Activated T-helper 2 cell treated with anti-CD3 and anti-CD28 coated beads, Interferon-gamma antibody, Interleukin-2, Interleukin-4, amounts not matched to agents 10 μg/mL and 5 μg/mL and 100 μg/mL, durations not matched to agents 14 hours and 24 hours and 36 hours (primary cell): ENCODE data around the gene SAMD4A. TPM values are rescaled to one million over a fixed set of nuclear protein-coding genes. Genes with fewer than 3 reads are reported as not detected.
A peak's percentile ranks its signal among the peaks of the same experiment; 100 is the strongest.

Experiments
- DNase-seq: peaks from one replicate; pipeline ENCODE4 v3.0.0; 2021; ENCODE audit warnings: low spot score
- H3K27ac Mint-ChIP-seq: one replicate; pipeline ENCODE4 v1.8.0; 2021; ENCODE audit warnings: mixed read lengths
- H3K27me3 Mint-ChIP-seq: one replicate; pipeline ENCODE4 v1.8.0; 2021; ENCODE audit warnings: low read depth, mixed read lengths
- H3K36me3 Mint-ChIP-seq: one replicate; pipeline ENCODE4 v1.8.0; 2021; ENCODE audit warnings: low read depth, mixed read lengths
- H3K4me1 Mint-ChIP-seq: one replicate; pipeline ENCODE4 v1.8.0; 2021; ENCODE audit warnings: low read depth, mixed read lengths
- H3K4me3 Mint-ChIP-seq: one replicate; pipeline ENCODE4 v1.8.0; 2021; ENCODE audit warnings: low read depth, mild to moderate bottlenecking, moderate library complexity, mixed read lengths
- H3K9me3 Mint-ChIP-seq: one replicate; pipeline ENCODE4 v1.8.0; 2021; ENCODE audit warnings: mixed read lengths
- intact Hi-C: fragments of 100-400 bp; cut with micrococcal nuclease; formaldehyde crosslinking; loops from one replicate; pipeline ENCODE4 v1.15.1; 2023
- total RNA-seq: library from RNA; stranded (reverse); gene quantifications from 2 replicates; pipeline ENCODE4 v1.2.3, GENCODE V29; 2022

SAMD4A gene
- total RNA-seq, 1 donor from 2014 or later: 4.3 TPM

- Mint-ChIP-seq H3K27ac (no peak overlapping the region), H3K4me3 (no peak overlapping the region), H3K9me3 (no peaks in the 10 kb centered on the region), H3K4me1 (no peaks in the 10 kb centered on the region), H3K27me3 (peaks cover 18% of the 10 kb centered on the region), H3K36me3 (no peaks in the 10 kb centered on the region)
- DNase-seq: no peak
- intact Hi-C loops: no loop called here
Observed at GRCh38 chr14:54549862-54550261, 17.1 kb upstream of the SAMD4A start.

DNA sequence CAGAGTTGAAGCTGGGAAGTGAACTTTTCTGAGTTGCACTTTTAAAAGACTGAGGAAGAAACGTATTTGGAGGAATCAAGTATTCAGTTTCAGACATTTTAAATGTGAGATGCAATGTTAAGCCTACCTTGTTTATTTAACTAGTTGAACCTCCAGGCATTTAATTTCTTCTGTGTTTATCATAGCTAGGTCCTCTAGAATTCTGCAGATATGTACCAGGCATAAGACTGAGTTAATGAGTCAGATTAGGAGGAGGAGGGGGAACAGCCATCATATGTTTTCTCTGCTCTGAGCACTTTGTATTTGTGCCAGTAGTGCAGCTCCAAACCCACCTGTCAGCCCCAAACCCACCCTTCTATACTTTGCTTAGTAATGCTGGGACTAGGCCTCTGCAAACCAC is 16.4 kb upstream of the SAMD4A start:
- Mint-ChIP-seq H3K4me1 (no peaks in the 10 kb centered on the region), H3K27me3 (peaks cover 17% of the 10 kb centered on the region)

GRCh38 chr14:54554401-54554800 is 12.5 kb upstream of the SAMD4A start:
- intact Hi-C loops: no loop called here
- no peak for DNase-seq
- Mint-ChIP-seq H3K27ac (no peak overlapping the region), H3K4me3 (no peak overlapping the region), H3K27me3 (peaks cover 7% of the 10 kb centered on the region), H3K4me1 (no peaks in the 10 kb centered on the region), H3K36me3 (no peaks in the 10 kb centered on the region), H3K9me3 (no peaks in the 10 kb centered on the region)

More for the DNA sequence above, 16.4 kb upstream of the SAMD4A start:
- no peak overlapping the region for H3K4me3 Mint-ChIP-seq
- H3K36me3 Mint-ChIP-seq: no peaks in the 10 kb centered on the region
- H3K9me3 Mint-ChIP-seq: no peaks in the 10 kb centered on the region
- no peak for DNase-seq
- intact Hi-C loops: no loop called here
- no peak overlapping the region for H3K27ac Mint-ChIP-seq

DNA sequence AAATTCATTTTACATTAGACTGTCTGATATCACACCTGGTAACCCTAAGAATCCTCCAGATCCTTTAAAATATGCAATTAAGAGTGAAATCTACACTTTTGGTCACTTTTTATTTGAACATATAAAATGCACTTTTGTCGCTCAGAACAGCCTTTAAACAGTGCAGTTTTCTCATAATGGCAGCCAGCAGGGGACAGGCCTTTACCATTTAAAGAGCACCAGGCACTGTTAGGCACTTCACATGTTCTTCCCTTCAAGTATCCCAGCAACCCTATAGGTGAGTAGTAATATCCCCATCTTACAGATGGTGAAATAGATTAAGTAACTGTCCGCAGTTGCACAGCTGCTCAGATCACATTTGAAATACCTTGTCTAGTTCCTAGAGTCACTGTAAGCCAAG is 11.3 kb upstream of the SAMD4A start:
- Mint-ChIP-seq H3K36me3 (no peaks in the 10 kb centered on the region), H3K9me3 (no peaks in the 10 kb centered on the region), H3K27ac (no peak overlapping the region), H3K4me1 (no peaks in the 10 kb centered on the region), H3K27me3 (peaks cover 11% of the 10 kb centered on the region), H3K4me3 (no peak overlapping the region)
- intact Hi-C loops: no loop called here
- DNase-seq: no peak

- no peak for DNase-seq
- H3K4me1 Mint-ChIP-seq: no peaks in the 10 kb centered on the region
- no peaks in the 10 kb centered on the region for H3K9me3 Mint-ChIP-seq
- H3K36me3 Mint-ChIP-seq: no peaks in the 10 kb centered on the region
- no peak overlapping the region for H3K27ac Mint-ChIP-seq
- intact Hi-C loops: no loop called here
- no peak overlapping the region for H3K4me3 Mint-ChIP-seq
- H3K27me3 Mint-ChIP-seq: peaks cover 14% of the 10 kb centered on the region
Observed at GRCh38 chr14:54556535-54556934, 10.4 kb upstream of the SAMD4A start.

- DNase-seq: no peak
- no peak overlapping the region for H3K4me3 Mint-ChIP-seq
- H3K9me3 Mint-ChIP-seq: no peaks in the 10 kb centered on the region
- no peak overlapping the region for H3K27ac Mint-ChIP-seq
- peaks cover 15% of the 10 kb centered on the region for H3K27me3 Mint-ChIP-seq
- peaks cover 7% of the 10 kb centered on the region for H3K4me1 Mint-ChIP-seq
- no peaks in the 10 kb centered on the region for H3K36me3 Mint-ChIP-seq
- intact Hi-C loops: loop anchor here (5.0 kb wide), 2 partner anchors 120 to 330 kb away; partner anchors contain the start of gene CNIH1
Observed at GRCh38 chr14:54562334-54562733, 4.6 kb upstream of the SAMD4A start.

DNA sequence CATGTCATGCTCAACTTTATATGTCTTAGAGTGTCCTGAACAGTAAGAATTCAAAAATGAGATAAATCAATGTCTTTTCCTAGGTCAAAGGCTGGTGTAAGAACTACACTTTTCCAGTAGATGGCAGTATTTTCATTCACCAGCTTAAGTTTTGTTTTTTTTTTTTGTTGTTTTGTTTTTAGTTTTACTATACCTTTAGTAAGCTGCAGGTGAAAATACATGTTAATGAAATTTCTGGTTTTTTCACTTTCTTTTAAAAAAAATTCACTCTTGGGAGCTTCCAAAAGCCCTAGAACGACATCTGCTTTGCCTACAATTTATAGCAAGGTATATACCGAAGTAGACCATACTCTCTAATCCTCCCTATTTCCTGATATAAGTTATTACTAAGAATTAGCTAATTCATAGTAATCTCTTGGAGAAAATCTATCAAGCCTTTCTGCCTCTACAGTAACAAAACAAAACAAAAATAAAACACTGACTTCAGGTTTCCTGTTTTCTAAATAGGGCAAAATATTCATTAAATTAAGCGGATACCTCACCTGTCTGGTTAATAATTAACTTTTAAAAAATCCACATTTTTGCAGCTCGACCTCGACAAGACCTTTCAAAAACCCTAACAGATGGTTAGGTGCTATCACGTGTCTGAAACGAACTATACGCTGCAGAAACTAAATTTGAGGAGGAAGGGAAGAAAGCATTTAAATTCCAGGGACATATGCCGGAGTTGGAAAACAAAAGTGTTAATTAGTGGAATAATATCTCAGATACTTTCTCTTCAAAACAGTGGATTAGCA is 2.7 kb upstream of the SAMD4A start:
- Mint-ChIP-seq H3K9me3 (no peaks in the 10 kb centered on the region), H3K36me3 (peaks cover 2% of the 10 kb centered on the region), H3K27me3 (peaks cover 22% of the 10 kb centered on the region), H3K27ac (no peak overlapping the region), H3K4me3 (peak overlapping the region; percentile 75), H3K4me1 (peaks cover 17% of the 10 kb centered on the region)
- intact Hi-C loops: loop anchor here (1.0 to 5.0 kb wide), 6 partner anchors 55 to 328 kb away; partner anchors contain the start of genes CGRRF1 and CNIH1
- DNase-seq: no peak

- Mint-ChIP-seq H3K27ac (no peak overlapping the region), H3K27me3 (peaks cover 28% of the 10 kb centered on the region), H3K36me3 (peaks cover 2% of the 10 kb centered on the region), H3K9me3 (no peaks in the 10 kb centered on the region), H3K4me1 (peaks cover 17% of the 10 kb centered on the region), H3K4me3 (peak overlapping the region; percentile 75)
- DNase-seq: peak; percentile 45
- intact Hi-C loops: loop anchor here (1.0 to 5.0 kb wide), 9 partner anchors 56 to 327 kb away; partner anchors contain the start of genes CGRRF1 and CNIH1
Observed at GRCh38 chr14:54564868-54565784, 1.8 kb upstream of the SAMD4A start.

GRCh38 chr14:54565785-54566409 is 1.0 kb upstream of the SAMD4A start:
- Mint-ChIP-seq H3K4me1 (peaks cover 17% of the 10 kb centered on the region), H3K27ac (no peak overlapping the region), H3K9me3 (no peaks in the 10 kb centered on the region), H3K27me3 (peaks cover 25% of the 10 kb centered on the region), H3K4me3 (peak overlapping the region; percentile 75), H3K36me3 (peaks cover 2% of the 10 kb centered on the region)
- intact Hi-C loops: loop anchor here (1.0 to 5.0 kb wide), 7 partner anchors 57 to 337 kb away; partner anchors contain the start of gene CGRRF1
- DNase-seq: peak; percentile 69

- no peak for DNase-seq
- H3K4me1 Mint-ChIP-seq: peaks cover 17% of the 10 kb centered on the region
- H3K4me3 Mint-ChIP-seq: peak overlapping the region; percentile 91
Observed at GRCh38 chr14:54567224-54567638, 303 bp downstream of the SAMD4A start.

GRCh38 chr14:54567639-54568561 is 972 bp downstream of the SAMD4A start:
- H3K4me3 Mint-ChIP-seq: peak overlapping the region; percentile 91
- H3K4me1 Mint-ChIP-seq: peaks cover 17% of the 10 kb centered on the region
- intact Hi-C loops: loop anchor here (1.0 to 5.0 kb wide), 5 partner anchors 59 to 172 kb away; no protein-coding TSS in a partner anchor

More at GRCh38 chr14:54567224-54567638, 303 bp downstream of the SAMD4A start:
- peaks cover 7% of the 10 kb centered on the region for H3K36me3 Mint-ChIP-seq
- intact Hi-C loops: loop anchor here (1.0 to 5.0 kb wide), 5 partner anchors 60 to 171 kb away; no protein-coding TSS in a partner anchor
- peaks cover 24% of the 10 kb centered on the region for H3K27me3 Mint-ChIP-seq
- H3K27ac Mint-ChIP-seq: peak overlapping the region; percentile 84
- H3K9me3 Mint-ChIP-seq: peaks cover 5% of the 10 kb centered on the region

More at GRCh38 chr14:54567639-54568561, 972 bp downstream of the SAMD4A start:
- H3K9me3 Mint-ChIP-seq: peaks cover 9% of the 10 kb centered on the region
- DNase-seq: peak; percentile 20
- H3K27ac Mint-ChIP-seq: peak overlapping the region; percentile 84
- H3K27me3 Mint-ChIP-seq: peaks cover 20% of the 10 kb centered on the region
- H3K36me3 Mint-ChIP-seq: peaks cover 11% of the 10 kb centered on the region
